SK-N-SH (cell line): ENCODE measurements around the gene ARID3A. TPM values are rescaled to one million over a fixed set of nuclear protein-coding genes. Genes with fewer than 3 reads are reported as not detected.

Source experiments
- CTCF ChIA-PET: fragments of 300-600, 350-600 bp; formaldehyde crosslinking; extraction: SDS; loops from one replicate; lab custom pipeline; 2021; lab: Yijun Ruan, JAX
- POLR2A ChIA-PET: fragments of 350-600 bp; sonication (Branson Sonifier 250); formaldehyde crosslinking; extraction: SDS; loops from one replicate; lab custom pipeline; 2020; ENCODE audit warnings: antibody characterized with exemption, inconsistent platforms; lab: Yijun Ruan, JAX
- DNase-seq: peaks from one replicate; pipeline ENCODE4 v3.0.0; 2012
- H2AFZ ChIP-seq: fragments of 200-600 bp; sonication (generic); 2 replicates; pipeline ENCODE4 v1.8.1; 2016; ENCODE audit warnings: antibody characterized with exemption, mild to moderate bottlenecking, low read depth
- H3F3A ChIP-seq: fragments of 200-600 bp; sonication (generic); replicated peaks from 2 replicates; pipeline ENCODE3; 2016; ENCODE audit warnings: antibody characterized with exemption, mild to moderate bottlenecking; ENCODE audit not compliant: insufficient read depth
- H3K27ac ChIP-seq, 2 experiments: fragments of 200-500 bp in 1 of 2; fragments of 200-600 bp in 1 of 2; sonication (Bioruptor generic) in 1 of 2; sonication (generic), shearing (Covaris generic) in 1 of 2; 2 replicates each; pipeline versions ENCODE4 v1.5.1 to v1.6.1; 2014 to 2016; ENCODE audit warnings: low read depth in 2 of 2, inconsistent platforms in 1 of 2, low read length in 1 of 2, mild to moderate bottlenecking in 1 of 2, mixed read lengths in 1 of 2
- H3K27me3 ChIP-seq: fragments of 200-600 bp; sonication (generic), shearing (Covaris generic); 2 replicates; pipeline ENCODE4 v1.6.1; 2016; ENCODE audit warnings: mixed run types; ENCODE audit not compliant: insufficient read depth
- H3K36me3 ChIP-seq, 2 experiments: fragments of 200-500 bp in 1 of 2; fragments of 200-600 bp in 1 of 2; sonication (Bioruptor generic) in 1 of 2; sonication (generic) in 1 of 2; replicated peaks in 1 of 2; 2 replicates each; pipeline versions ENCODE3 to v1.5.1; 2014 to 2016; ENCODE audit warnings: low read length in 1 of 2, mild to moderate bottlenecking in 1 of 2; ENCODE audit not compliant: insufficient read depth in 2 of 2, control insufficient read depth in 1 of 2
- H3K4me1 ChIP-seq, 2 experiments: fragments of 200-500 bp in 1 of 2; fragments of 200-600 bp in 1 of 2; sonication (Bioruptor generic) in 1 of 2; sonication (generic), shearing (Covaris generic) in 1 of 2; 2 replicates each; pipeline versions ENCODE4 v1.5.1 to v1.6.1; 2014 to 2016; ENCODE audit warnings: low read depth in 1 of 2, low read length in 1 of 2, mixed run types in 1 of 2; ENCODE audit not compliant: insufficient read depth in 2 of 2, control insufficient read depth in 1 of 2
- H3K4me2 ChIP-seq: fragments of 200-600 bp; sonication (generic), shearing (Covaris generic); 2 replicates; pipeline ENCODE4 v1.6.1; 2017; ENCODE audit warnings: mixed run types
- H3K4me3 ChIP-seq, 2 experiments: fragments of 200-500 bp in 1 of 2; fragments of 200-600 bp in 1 of 2; sonication (Bioruptor generic) in 1 of 2; sonication (generic), shearing (Covaris generic) in 1 of 2; 2 replicates each; pipeline versions ENCODE4 v1.5.1 to v1.8.1; 2014 to 2016; ENCODE audit warnings: low read depth in 2 of 2, inconsistent platforms in 1 of 2, low read length in 1 of 2, mild to moderate bottlenecking in 1 of 2, mixed read lengths in 1 of 2, moderate library complexity in 1 of 2
- H3K79me2 ChIP-seq: fragments of 200-600 bp; sonication (generic); 2 replicates; pipeline ENCODE4 v1.8.1; 2017; ENCODE audit warnings: mild to moderate bottlenecking; ENCODE audit not compliant: insufficient read depth
- H3K9ac ChIP-seq: fragments of 200-600 bp; sonication (generic); 2 replicates; pipeline ENCODE4 v1.6.1; 2017; ENCODE audit warnings: mixed run types
- H3K9me2 ChIP-seq: fragments of 200-600 bp; sonication (generic); 2 replicates; pipeline ENCODE4 v1.6.1; 2017; ENCODE audit warnings: mixed run types
- H3K9me3 ChIP-seq: fragments of 200-600 bp; sonication (generic); 2 replicates; pipeline ENCODE4 v1.6.1; 2017; ENCODE audit warnings: mixed run types, mild to moderate bottlenecking, moderate library complexity
- H4K20me1 ChIP-seq: fragments of 200-600 bp; sonication (generic); 2 replicates; pipeline ENCODE4 v1.6.1; 2017; ENCODE audit warnings: mild to moderate bottlenecking, mixed run types; ENCODE audit not compliant: insufficient read depth
- CHD2 ChIP-seq: fragments of 150-350 bp; IDR thresholded peaks from 2 replicates; pipeline ENCODE4 v1.6.1; 2018; ENCODE audit warnings: low read length; ENCODE audit not compliant: partially characterized antibody
- EP300 ChIP-seq, 2 experiments: IDR thresholded peaks; 2 replicates each; pipeline versions ENCODE4 v1.4.0 to v1.6.1; 2012; ENCODE audit warnings: borderline replicate concordance in 1 of 2, low read depth in 1 of 2, low read length in 1 of 2
- EZH2phosphoT487 ChIP-seq: fragments of 200-600 bp; sonication (generic); IDR thresholded peaks from 2 replicates; pipeline ENCODE4 v1.6.1; 2017; ENCODE audit warnings: low read depth, mixed run types, mild to moderate bottlenecking, antibody characterized with exemption, moderate library complexity, borderline replicate concordance
- FOSL2 ChIP-seq: IDR thresholded peaks from 2 replicates; pipeline ENCODE4 v1.4.0; 2012; ENCODE audit warnings: low read depth, mild to moderate bottlenecking, moderate library complexity, borderline replicate concordance
- FOXJ3 ChIP-seq: sonication (generic); formaldehyde crosslinking; IDR thresholded peaks from 2 replicates; pipeline ENCODE4 v1.5.1; 2020; ENCODE audit warnings: mild to moderate bottlenecking, missing genetic modification reagents
- FOXM1 ChIP-seq: IDR thresholded peaks from 2 replicates; pipeline ENCODE4 v1.4.0; 2012; ENCODE audit warnings: low read depth, mild to moderate bottlenecking
- JUND ChIP-seq: IDR thresholded peaks from 2 replicates; pipeline ENCODE4 v1.4.0; 2012
- MEF2A ChIP-seq: IDR thresholded peaks from 2 replicates; pipeline ENCODE4 v1.4.0; 2012; ENCODE audit warnings: low read depth, borderline replicate concordance
- POLR2AphosphoS5 ChIP-seq: IDR thresholded peaks from 2 replicates; pipeline ENCODE4 v1.6.1; 2012; ENCODE audit warnings: low read depth, low read length
- RAD21 ChIP-seq: IDR thresholded peaks from 2 replicates; pipeline ENCODE4 v1.6.1; 2012; ENCODE audit warnings: mild to moderate bottlenecking, low read length
- RCOR1 ChIP-seq: fragments of 150-350 bp; IDR thresholded peaks from 2 replicates; pipeline ENCODE4 v1.6.1; 2017; ENCODE audit warnings: antibody characterized with exemption, low read length
- SIN3A ChIP-seq: IDR thresholded peaks from 2 replicates; pipeline ENCODE4 v1.6.1; 2012; ENCODE audit warnings: low read depth, mild to moderate bottlenecking, low read length, moderate library complexity, borderline replicate concordance
- SMC3 ChIP-seq: IDR thresholded peaks from 2 replicates; pipeline ENCODE4 v1.6.1; 2012; ENCODE audit warnings: low read depth, low read length, improper control_type of control experiment
- TAF1 ChIP-seq: IDR thresholded peaks from 2 replicates; pipeline ENCODE4 v1.6.1; 2012; ENCODE audit warnings: low read depth, mild to moderate bottlenecking, low read length, moderate library complexity, borderline replicate concordance
- WGBS: methylation state at CpG from one replicate; pipeline ENCODE4 v1.1.6; 2017; ENCODE audit warnings: low lambda C conversion rate; 5-methylcytosine and 5-hydroxymethylcytosine counted together
- polyA plus RNA-seq, 3 experiments: library from polyadenylated mRNA; depleted of rRNA; stranded (reverse); fragments of >200 nt; gene quantifications; 2 replicates each; pipeline ENCODE4 v1.2.3, GENCODE V29; 2012
- TF ChIP-seq, protein P1 (sequence below): IDR thresholded peaks from 2 replicates; pipeline ENCODE4 v1.6.1; 2012; ENCODE audit warnings: mild to moderate bottlenecking, low read depth, low read length, moderate library complexity
- TF ChIP-seq, protein P2 (sequence below): fragments of 150-350 bp; IDR thresholded peaks from 2 replicates; pipeline ENCODE4 v1.6.1; 2016; ENCODE audit warnings: mild to moderate bottlenecking, low read depth, low read length
- TF ChIP-seq, protein P3 (sequence below): IDR thresholded peaks from 2 replicates; pipeline ENCODE4 v1.4.0; 2012; ENCODE audit warnings: low read depth, borderline replicate concordance
- TF ChIP-seq, protein P4 (sequence below): fragments of 200-600 bp; sonication (generic); IDR thresholded peaks from 2 replicates; pipeline ENCODE4 v1.6.1; 2017; ENCODE audit warnings: antibody characterized with exemption, mild to moderate bottlenecking, moderate library complexity
- TF ChIP-seq, protein P5 (sequence below): fragments of 150-350 bp; IDR thresholded peaks from 2 replicates; pipeline ENCODE4 v1.6.1; 2017; ENCODE audit warnings: antibody characterized with exemption, low read length, low read depth, borderline replicate concordance

ARID3A gene
- polyA plus RNA-seq, 1 of the 3 experiments (the other 2 are of a cell fraction), result 8.6 TPM

DNA sequence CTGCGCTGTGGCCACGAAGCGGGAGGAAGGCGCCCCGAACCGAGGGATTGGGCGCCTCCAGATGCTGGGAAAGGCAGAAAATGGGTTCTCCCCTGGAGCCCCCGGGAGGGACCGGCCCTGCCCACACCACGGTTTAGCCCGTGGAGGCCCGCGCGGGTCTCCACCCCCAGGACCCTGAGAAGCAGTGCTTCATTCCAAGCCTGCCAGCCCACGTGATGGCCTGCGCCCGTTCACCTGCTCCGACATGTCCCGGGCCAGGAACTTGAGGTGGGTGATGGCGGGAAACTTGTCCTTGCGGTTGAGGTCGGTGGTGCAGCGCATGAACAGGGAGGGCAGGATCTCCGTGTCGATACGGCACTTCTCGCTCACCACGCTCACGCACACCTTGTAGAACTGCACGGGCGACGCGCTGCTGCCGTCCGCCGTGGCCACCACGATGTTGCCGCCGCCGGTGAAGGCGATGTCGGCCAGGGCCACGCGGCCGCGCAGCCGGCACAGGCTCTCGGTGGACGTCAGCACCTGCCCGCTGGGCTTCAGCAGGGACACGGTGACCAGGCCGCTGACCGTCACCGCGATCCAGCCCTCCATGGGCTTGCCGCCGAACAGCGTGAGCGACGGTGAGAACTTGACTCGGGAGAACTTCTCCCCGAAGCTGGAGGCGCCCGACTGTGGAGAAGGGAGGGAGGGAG lies 40.2 kb upstream of the ARID3A start:
- peaks cover 11 to 67% of the 10 kb centered on the region in 2 experiments for H3K36me3 ChIP-seq
- no peak overlapping the region for H3K9ac ChIP-seq
- H3K4me2 ChIP-seq, result no peak overlapping the region
- no peaks in the 10 kb centered on the region for H3K9me3 ChIP-seq
- H4K20me1 ChIP-seq, result no peaks in the 10 kb centered on the region
- peak overlapping the region in 1 of 2 experiments; percentile 72; a peak in 2 of 4 replicates for H3K27ac ChIP-seq
- no peak overlapping the region for H2AFZ ChIP-seq
- H3K4me1 ChIP-seq, result peaks cover 0 to 15% of the 10 kb centered on the region in 2 experiments; a peak in 1 of 4 replicates
- peaks cover under 1% of the 10 kb centered on the region; the same call in 1 of the 2 replicates for H3K79me2 ChIP-seq
- POLR2A ChIA-PET, result no interaction called here
- CTCF ChIA-PET, result interaction anchor here (0.6 kb wide), 1 partner anchor 97 kb away, joined by 3 read pairs; no protein-coding TSS in a partner anchor
- H3K27me3 ChIP-seq, result no peaks in the 10 kb centered on the region
- DNase-seq, result no peak
- H3K9me2 ChIP-seq, result no peaks in the 10 kb centered on the region
- H3K4me3 ChIP-seq, result no peak overlapping the region
- whole genome bisulfite sequencing, result 97% methylated on average over 47 of the region's 64 CpGs
- TF ChIP-seq TAF1 (no peak), EZH2phosphoT487 (no peak), JUND (no peak), POLR2AphosphoS5 (no peak), FOXJ3 (CRISPR knock-in tag) (no peak), MEF2A (no peak), EP300 (IDR thresholded peaks at IDR 0.05; ENCODE audit: borderline replicate concordance in 1 of 2, low read depth in 1 of 2, low read length in 1 of 2) (no peak), CHD2 (no peak), FOSL2 (no peak), SMC3 (no peak), FOXM1 (no peak), RCOR1 (no peak), SIN3A (no peak), RAD21 (no peak)
- TF ChIP-seq, protein P1, sequence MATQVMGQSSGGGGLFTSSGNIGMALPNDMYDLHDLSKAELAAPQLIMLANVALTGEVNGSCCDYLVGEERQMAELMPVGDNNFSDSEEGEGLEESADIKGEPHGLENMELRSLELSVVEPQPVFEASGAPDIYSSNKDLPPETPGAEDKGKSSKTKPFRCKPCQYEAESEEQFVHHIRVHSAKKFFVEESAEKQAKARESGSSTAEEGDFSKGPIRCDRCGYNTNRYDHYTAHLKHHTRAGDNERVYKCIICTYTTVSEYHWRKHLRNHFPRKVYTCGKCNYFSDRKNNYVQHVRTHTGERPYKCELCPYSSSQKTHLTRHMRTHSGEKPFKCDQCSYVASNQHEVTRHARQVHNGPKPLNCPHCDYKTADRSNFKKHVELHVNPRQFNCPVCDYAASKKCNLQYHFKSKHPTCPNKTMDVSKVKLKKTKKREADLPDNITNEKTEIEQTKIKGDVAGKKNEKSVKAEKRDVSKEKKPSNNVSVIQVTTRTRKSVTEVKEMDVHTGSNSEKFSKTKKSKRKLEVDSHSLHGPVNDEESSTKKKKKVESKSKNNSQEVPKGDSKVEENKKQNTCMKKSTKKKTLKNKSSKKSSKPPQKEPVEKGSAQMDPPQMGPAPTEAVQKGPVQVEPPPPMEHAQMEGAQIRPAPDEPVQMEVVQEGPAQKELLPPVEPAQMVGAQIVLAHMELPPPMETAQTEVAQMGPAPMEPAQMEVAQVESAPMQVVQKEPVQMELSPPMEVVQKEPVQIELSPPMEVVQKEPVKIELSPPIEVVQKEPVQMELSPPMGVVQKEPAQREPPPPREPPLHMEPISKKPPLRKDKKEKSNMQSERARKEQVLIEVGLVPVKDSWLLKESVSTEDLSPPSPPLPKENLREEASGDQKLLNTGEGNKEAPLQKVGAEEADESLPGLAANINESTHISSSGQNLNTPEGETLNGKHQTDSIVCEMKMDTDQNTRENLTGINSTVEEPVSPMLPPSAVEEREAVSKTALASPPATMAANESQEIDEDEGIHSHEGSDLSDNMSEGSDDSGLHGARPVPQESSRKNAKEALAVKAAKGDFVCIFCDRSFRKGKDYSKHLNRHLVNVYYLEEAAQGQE, result no peak
- TF ChIP-seq, protein P2, sequence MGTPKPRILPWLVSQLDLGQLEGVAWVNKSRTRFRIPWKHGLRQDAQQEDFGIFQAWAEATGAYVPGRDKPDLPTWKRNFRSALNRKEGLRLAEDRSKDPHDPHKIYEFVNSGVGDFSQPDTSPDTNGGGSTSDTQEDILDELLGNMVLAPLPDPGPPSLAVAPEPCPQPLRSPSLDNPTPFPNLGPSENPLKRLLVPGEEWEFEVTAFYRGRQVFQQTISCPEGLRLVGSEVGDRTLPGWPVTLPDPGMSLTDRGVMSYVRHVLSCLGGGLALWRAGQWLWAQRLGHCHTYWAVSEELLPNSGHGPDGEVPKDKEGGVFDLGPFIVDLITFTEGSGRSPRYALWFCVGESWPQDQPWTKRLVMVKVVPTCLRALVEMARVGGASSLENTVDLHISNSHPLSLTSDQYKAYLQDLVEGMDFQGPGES, result no peak
- TF ChIP-seq, protein P3, sequence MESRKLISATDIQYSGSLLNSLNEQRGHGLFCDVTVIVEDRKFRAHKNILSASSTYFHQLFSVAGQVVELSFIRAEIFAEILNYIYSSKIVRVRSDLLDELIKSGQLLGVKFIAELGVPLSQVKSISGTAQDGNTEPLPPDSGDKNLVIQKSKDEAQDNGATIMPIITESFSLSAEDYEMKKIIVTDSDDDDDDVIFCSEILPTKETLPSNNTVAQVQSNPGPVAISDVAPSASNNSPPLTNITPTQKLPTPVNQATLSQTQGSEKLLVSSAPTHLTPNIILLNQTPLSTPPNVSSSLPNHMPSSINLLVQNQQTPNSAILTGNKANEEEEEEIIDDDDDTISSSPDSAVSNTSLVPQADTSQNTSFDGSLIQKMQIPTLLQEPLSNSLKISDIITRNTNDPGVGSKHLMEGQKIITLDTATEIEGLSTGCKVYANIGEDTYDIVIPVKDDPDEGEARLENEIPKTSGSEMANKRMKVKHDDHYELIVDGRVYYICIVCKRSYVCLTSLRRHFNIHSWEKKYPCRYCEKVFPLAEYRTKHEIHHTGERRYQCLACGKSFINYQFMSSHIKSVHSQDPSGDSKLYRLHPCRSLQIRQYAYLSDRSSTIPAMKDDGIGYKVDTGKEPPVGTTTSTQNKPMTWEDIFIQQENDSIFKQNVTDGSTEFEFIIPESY, result no peak
- TF ChIP-seq, protein P4, sequence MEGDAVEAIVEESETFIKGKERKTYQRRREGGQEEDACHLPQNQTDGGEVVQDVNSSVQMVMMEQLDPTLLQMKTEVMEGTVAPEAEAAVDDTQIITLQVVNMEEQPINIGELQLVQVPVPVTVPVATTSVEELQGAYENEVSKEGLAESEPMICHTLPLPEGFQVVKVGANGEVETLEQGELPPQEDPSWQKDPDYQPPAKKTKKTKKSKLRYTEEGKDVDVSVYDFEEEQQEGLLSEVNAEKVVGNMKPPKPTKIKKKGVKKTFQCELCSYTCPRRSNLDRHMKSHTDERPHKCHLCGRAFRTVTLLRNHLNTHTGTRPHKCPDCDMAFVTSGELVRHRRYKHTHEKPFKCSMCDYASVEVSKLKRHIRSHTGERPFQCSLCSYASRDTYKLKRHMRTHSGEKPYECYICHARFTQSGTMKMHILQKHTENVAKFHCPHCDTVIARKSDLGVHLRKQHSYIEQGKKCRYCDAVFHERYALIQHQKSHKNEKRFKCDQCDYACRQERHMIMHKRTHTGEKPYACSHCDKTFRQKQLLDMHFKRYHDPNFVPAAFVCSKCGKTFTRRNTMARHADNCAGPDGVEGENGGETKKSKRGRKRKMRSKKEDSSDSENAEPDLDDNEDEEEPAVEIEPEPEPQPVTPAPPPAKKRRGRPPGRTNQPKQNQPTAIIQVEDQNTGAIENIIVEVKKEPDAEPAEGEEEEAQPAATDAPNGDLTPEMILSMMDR, result no peak
- TF ChIP-seq, protein P5, sequence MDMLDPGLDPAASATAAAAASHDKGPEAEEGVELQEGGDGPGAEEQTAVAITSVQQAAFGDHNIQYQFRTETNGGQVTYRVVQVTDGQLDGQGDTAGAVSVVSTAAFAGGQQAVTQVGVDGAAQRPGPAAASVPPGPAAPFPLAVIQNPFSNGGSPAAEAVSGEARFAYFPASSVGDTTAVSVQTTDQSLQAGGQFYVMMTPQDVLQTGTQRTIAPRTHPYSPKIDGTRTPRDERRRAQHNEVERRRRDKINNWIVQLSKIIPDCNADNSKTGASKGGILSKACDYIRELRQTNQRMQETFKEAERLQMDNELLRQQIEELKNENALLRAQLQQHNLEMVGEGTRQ, result no peak
- peaks cover 6% of the 10 kb centered on the region for H3F3A ChIP-seq
